GM11168 (cell line): ENCODE measurements around the gene SMIM13.

Experiments
- in situ Hi-C: fragments of 300-500 bp; cut with MboI; formaldehyde crosslinking; loops from one replicate; pipeline ENCODE4 v1.12.0; 2022; ENCODE audit warnings: low sequenced_read_pairs; ENCODE audit not compliant: unreplicated experiment

SMIM13 gene

GRCh38 chr6:11093626-11094410 lies at the start of gene SMIM13:
Gene SMIM13, plus strand, starts transcription at chr6:11093834. Its CDS starts 480 bp downstream, at chr6:11094314.
- in situ Hi-C loops, result no loop called here

- in situ Hi-C loops, result no loop called here
Observed at GRCh38 chr6:11043961-11044711, 49.5 kb upstream of the SMIM13 start, which contains the start of gene ELOVL2. Gene ELOVL2, minus strand, starts transcription at chr6:11044305. Its CDS starts 75 bp downstream, at chr6:11044230.

GRCh38 chr6:11044712-11045167 lies 48.9 kb upstream of the SMIM13 start:
- in situ Hi-C loops, result no loop called here

DNA sequence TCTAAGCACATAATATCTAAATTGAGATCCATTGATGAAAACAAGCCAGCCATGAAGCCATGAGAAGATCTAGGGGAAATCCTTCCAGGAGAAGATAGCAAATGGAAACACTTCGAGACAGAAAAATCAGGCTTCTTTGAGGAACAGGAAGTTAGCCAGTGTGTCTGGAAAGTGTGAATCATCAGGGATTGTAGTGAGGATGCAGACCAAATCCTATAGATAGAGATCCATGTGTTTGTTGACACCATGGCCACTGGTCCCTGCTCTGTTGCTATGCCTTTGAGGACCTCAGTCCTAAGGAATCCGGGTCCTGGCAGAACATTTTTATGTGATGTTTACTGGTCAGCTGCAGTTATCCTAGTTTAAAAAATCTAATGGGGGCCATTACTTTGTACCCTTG lies 42.9 kb upstream of the SMIM13 start:
- in situ Hi-C loops, result loop anchor here (10.0 to 25.0 kb wide), 2 partner anchors 96 to 563 kb away; no protein-coding TSS in a partner anchor

- in situ Hi-C loops, result loop anchor here (10.0 to 25.0 kb wide), 2 partner anchors 99 to 566 kb away; no protein-coding TSS in a partner anchor
Observed at GRCh38 chr6:11053307-11053706, 40.3 kb upstream of the SMIM13 start.

- in situ Hi-C loops, result loop anchor here (10.0 to 25.0 kb wide), 2 partner anchors 100 to 567 kb away; no protein-coding TSS in a partner anchor
Observed at GRCh38 chr6:11054722-11055121, 38.9 kb upstream of the SMIM13 start.

- in situ Hi-C loops, result loop anchor here (10.0 to 25.0 kb wide), 2 partner anchors 100 to 568 kb away; no protein-coding TSS in a partner anchor
Observed at GRCh38 chr6:11055127-11055627, 38.5 kb upstream of the SMIM13 start.

DNA sequence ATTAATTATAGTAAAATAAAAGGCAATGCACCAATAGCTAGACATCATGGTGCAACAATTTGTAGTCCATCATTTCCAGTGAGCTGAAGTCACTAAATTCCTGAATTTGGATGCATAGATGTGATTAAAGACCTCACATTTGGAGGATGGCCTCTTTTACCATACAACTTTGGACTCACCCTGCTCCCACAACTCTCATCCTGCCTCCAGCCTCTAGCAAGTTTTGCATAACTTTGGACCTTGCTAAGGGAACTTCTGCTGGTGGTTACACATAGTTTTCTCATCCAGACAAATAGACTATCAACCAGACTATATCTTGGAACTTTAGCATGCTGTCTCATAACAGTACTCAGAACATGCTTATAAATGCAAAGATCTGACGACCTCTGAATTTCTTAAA lies 36.8 kb upstream of the SMIM13 start:
- in situ Hi-C loops, result loop anchor here (10.0 to 25.0 kb wide), 2 partner anchors 102 to 570 kb away; no protein-coding TSS in a partner anchor

DNA sequence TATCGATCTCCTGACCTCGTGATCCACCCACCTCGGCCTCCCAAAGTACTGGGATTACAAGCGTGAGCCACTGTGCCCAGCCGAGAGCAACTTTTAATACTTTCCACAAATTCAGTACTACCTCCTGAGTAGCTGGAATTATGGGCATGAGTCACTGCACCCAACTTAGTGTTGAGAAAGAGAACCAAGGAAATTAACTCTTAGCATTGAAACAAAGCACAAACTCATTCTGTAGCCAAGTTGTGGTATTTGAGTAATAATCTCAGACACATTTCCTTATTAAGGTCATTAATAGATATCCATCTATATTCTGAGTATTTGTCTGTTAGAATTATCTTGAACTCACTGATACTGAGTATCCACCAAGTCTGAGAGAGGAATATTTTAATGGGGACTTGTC lies 35.2 kb upstream of the SMIM13 start:
- in situ Hi-C loops, result loop anchor here (10.0 to 25.0 kb wide), 2 partner anchors 104 to 571 kb away; no protein-coding TSS in a partner anchor

DNA sequence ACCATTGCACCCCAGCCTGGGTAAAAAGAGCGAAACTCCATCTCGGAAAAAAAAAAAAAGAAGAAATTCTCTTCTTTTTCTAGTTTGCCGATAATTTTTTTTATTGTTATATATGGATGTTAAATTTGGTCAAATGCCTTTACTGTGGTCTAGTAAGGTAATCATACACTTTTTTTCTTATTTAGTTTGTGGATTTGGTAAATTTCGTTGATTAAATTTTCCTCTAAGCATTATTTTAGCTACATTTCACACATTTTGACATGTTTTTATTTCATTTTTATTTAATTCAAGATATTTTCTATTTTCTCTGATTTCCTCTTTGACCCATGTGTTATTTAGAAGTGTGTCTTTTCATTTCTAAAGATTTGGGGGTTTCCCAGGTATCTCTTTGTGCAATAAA lies 31.6 kb upstream of the SMIM13 start:
- in situ Hi-C loops, result loop anchor here (25.0 kb wide), 1 partner anchor 575 kb away; no protein-coding TSS in a partner anchor

GRCh38 chr6:11062715-11063114 lies 30.9 kb upstream of the SMIM13 start:
- in situ Hi-C loops, result loop anchor here (25.0 kb wide), 1 partner anchor 575 kb away; no protein-coding TSS in a partner anchor

- in situ Hi-C loops, result loop anchor here (25.0 kb wide), 1 partner anchor 578 kb away; no protein-coding TSS in a partner anchor
Observed at GRCh38 chr6:11064836-11065235, 28.8 kb upstream of the SMIM13 start.

- in situ Hi-C loops, result loop anchor here (25.0 kb wide), 1 partner anchor 578 kb away; no protein-coding TSS in a partner anchor
Observed at GRCh38 chr6:11065436-11066202, 28.0 kb upstream of the SMIM13 start.

GRCh38 chr6:11066505-11067347 lies 26.9 kb upstream of the SMIM13 start:
- in situ Hi-C loops, result loop anchor here (25.0 kb wide), 1 partner anchor 579 kb away; no protein-coding TSS in a partner anchor

GRCh38 chr6:11067348-11067747 lies 26.3 kb upstream of the SMIM13 start:
- in situ Hi-C loops, result loop anchor here (25.0 kb wide), 1 partner anchor 580 kb away; no protein-coding TSS in a partner anchor

- in situ Hi-C loops, result loop anchor here (25.0 kb wide), 1 partner anchor 582 kb away; no protein-coding TSS in a partner anchor
Observed at GRCh38 chr6:11069760-11070159, 23.9 kb upstream of the SMIM13 start.

DNA sequence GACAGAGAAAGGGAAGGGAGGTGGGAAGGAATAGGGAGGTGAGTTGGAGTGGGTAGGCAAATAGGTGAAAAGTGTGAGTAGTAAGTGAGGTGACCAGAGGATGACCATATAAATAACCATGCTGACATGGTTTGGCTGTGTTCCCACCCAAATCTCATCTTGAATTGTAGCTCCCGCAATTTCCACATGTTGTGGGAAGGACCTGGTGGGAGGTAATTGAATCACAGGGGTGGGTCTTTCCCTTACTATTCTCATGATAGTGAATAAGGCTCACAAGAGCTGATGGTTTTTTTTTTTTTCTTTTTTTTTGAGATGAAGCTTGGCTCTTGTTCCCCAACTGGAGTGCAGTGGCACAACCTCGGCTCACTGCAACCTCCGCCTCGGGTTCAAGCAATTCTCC lies 21.5 kb upstream of the SMIM13 start:
- in situ Hi-C loops, result loop anchor here (25.0 kb wide), 1 partner anchor 585 kb away; no protein-coding TSS in a partner anchor

DNA sequence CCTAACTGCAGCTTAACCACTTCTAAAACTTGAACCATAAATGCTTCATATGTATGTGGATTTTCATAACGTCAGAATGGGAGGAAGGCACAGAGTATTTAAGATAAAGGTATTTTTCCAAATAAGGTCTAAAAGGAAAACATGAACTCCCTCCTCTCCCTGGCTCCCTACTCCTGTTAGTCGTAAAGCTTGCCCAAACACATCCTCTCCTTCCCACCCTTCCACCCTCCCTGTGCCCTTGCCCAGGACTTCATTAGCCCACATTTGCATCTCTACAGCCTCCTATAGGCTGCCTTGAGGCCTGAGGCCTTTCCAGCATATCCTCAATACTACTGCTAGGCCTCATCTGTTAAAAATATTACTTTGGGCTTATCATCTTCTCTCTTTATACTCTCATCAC lies 17.1 kb upstream of the SMIM13 start:
- in situ Hi-C loops, result no loop called here
